ENCODE data around the gene IL9. TPM values are rescaled to one million over a fixed set of nuclear protein-coding genes. Genes with fewer than 3 reads are reported as not detected.

The IL9 gene
- total RNA-seq, 1 donor from 2014 or later, result not detected

Other genes with a start within 250 kb of the IL9 start
- gene SLC25A48, start 61.2 kb downstream of the IL9 start, total RNA-seq, result not detected
- gene LECT2, start 59.1 kb upstream of the IL9 start, total RNA-seq, result not detected
- 254 TPM for gene TGFBI, start 133.1 kb upstream of the IL9 start, total RNA-seq
- 61.6 TPM for gene SMAD5, start 237.0 kb upstream of the IL9 start, total RNA-seq